ENCODE results near the gene AFM.

AFM gene

GRCh38 chr4:73451404-73451803, 30.1 kb upstream of the AFM start:
- no peak for DNase-seq

GRCh38 chr4:73451981-73452747, 29.4 kb upstream of the AFM start:
- DNase-seq = no peak

GRCh38 chr4:73452953-73453700, 28.4 kb upstream of the AFM start:
- no peak for DNase-seq

GRCh38 chr4:73453701-73454005, 27.9 kb upstream of the AFM start:
- DNase-seq = no peak

GRCh38 chr4:73454920-73455319, 26.6 kb upstream of the AFM start:
- no peak for DNase-seq

- DNase-seq = no peak
These were observed 25.1 kb upstream of the AFM start for GRCh38 chr4:73456177-73457022.

GRCh38 chr4:73458184-73459047, 23.1 kb upstream of the AFM start:
- no peak for DNase-seq

- DNase-seq = no peak
These were observed 22.5 kb upstream of the AFM start for GRCh38 chr4:73459048-73459421.

GRCh38 chr4:73460913-73461522, 20.5 kb upstream of the AFM start:
- DNase-seq = no peak

- no peak for DNase-seq
These were observed 13.4 kb upstream of the AFM start for GRCh38 chr4:73468170-73468569.

GRCh38 chr4:73470728-73471127, 10.8 kb upstream of the AFM start:
- no peak for DNase-seq

GRCh38 chr4:73477176-73477575, 4.4 kb upstream of the AFM start:
- no peak for DNase-seq

GRCh38 chr4:73479323-73479722, 2.2 kb upstream of the AFM start:
- no peak for DNase-seq

- no peak for DNase-seq
These were observed 3.5 kb downstream of the AFM start for GRCh38 chr4:73485085-73485484.

GRCh38 chr4:73485596-73485995, 4.1 kb downstream of the AFM start:
- DNase-seq = no peak

- no peak for DNase-seq
These were observed 5.0 kb downstream of the AFM start for GRCh38 chr4:73486497-73486896.

- no peak for DNase-seq
These were observed 5.7 kb downstream of the AFM start for GRCh38 chr4:73487233-73487632.

- DNase-seq = no peak
These were observed 18.6 kb downstream of the AFM start for GRCh38 chr4:73499996-73500765.

GRCh38 chr4:73501664-73502265, 20.2 kb downstream of the AFM start:
- DNase-seq = no peak

GRCh38 chr4:73505567-73505966, 24.0 kb downstream of the AFM start:
- no peak for DNase-seq

- DNase-seq = no peak
These were observed 26.0 kb downstream of the AFM start for GRCh38 chr4:73507541-73507940.

Data from effector CD8-positive, alpha-beta T cell (primary cell).